ENCODE data around the gene NCK1. TPM values are rescaled to one million over a fixed set of nuclear protein-coding genes. Genes with fewer than 3 reads are reported as not detected.

Gene NCK1
- total and polyA plus RNA-seq, 9 of the 15 experiments (the other 6 are each of a cell fraction or from before 2014, with no cell fraction given) = 17.3 to 30.5 (median 25.0) TPM

DNA sequence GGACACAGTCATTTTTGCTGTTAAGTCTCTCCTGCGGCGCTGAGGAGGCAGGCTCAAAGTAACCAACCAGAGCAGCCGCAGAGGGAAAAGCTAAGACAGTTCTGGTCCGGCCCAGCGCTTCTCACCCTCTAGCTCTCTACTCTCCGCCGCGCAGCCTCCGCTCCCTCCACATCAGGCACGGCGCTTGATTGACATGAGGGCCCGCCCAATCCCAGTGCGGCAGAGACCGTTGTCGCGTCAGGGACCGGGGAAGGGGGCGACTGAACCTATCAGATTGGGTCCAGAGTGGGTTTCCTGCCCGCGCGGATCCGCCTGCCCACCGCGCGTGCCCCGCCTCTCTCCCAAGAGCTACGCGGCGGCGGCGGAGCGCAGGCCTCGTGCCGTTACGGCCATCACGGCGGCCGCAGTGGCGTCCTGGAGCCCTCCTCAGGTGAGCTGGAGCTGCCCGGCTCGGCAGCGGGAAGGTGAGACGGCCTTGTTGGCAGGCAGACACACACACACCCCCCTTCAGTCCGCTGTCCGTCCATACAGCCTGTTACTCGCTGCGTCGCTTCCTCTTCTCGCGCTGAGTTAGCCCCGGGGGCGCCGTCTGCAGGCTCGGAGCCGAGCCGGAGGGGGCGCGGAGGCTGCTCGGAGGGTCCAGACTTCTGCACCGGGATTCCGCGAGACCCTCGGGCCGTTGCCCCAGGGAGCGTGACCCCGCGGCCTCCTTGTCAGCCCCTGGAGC lies at the start of gene NCK1 (continued):
- TF ChIP-seq OTX1 (CRISPR knock-in tag; IDR thresholded peaks at IDR 0.05) (no peak), SAFB (IDR thresholded peaks at IDR 0.05; ENCODE audit: borderline replicate concordance, low read depth, low read length) (no peak), E2F3 (CRISPR knock-in tag; IDR thresholded peaks at IDR 0.05) (no peak), ZNF445 (CRISPR knock-in tag; IDR thresholded peaks at IDR 0.05; ENCODE audit: low read depth) (no peak), ZNF764 (CRISPR knock-in tag; IDR thresholded peaks at IDR 0.05; ENCODE audit: low read depth) (no peak), BDP1 (IDR thresholded peaks at IDR 0.05; ENCODE audit: insufficient read depth, insufficient read length) (no peak), HMGN3 (IDR thresholded peaks at IDR 0.05; ENCODE audit: borderline replicate concordance, extremely low read depth, insufficient read length, low read depth, low read length) (peak; percentile 46), IRF2 (CRISPR knock-in tag; IDR thresholded peaks at IDR 0.05) (no peak), SETDB1 (IDR thresholded peaks at IDR 0.05; ENCODE audit: low read length) (no peak), ELF4 (CRISPR knock-in tag; IDR thresholded peaks at IDR 0.05) (no peak), NCOA6 (IDR thresholded peaks at IDR 0.05) (peak; percentile 40; the same call in 1 of the 2 replicates), ZBTB7A (IDR thresholded peaks at IDR 0.05; ENCODE audit: borderline replicate concordance, control insufficient read depth, low read depth, low read length) (peak; percentile 83; the same call in 1 of the 2 replicates), MYBL2 (IDR thresholded peaks at IDR 0.05; ENCODE audit: low read depth) (no peak), MYBL2 (CRISPR knock-in tag; IDR thresholded peaks at IDR 0.05; ENCODE audit: borderline replicate concordance) (no peak), KLF6 (CRISPR knock-in tag; IDR thresholded peaks at IDR 0.05; ENCODE audit: borderline replicate concordance) (no peak)
- TF ChIP-seq, protein P1, sequence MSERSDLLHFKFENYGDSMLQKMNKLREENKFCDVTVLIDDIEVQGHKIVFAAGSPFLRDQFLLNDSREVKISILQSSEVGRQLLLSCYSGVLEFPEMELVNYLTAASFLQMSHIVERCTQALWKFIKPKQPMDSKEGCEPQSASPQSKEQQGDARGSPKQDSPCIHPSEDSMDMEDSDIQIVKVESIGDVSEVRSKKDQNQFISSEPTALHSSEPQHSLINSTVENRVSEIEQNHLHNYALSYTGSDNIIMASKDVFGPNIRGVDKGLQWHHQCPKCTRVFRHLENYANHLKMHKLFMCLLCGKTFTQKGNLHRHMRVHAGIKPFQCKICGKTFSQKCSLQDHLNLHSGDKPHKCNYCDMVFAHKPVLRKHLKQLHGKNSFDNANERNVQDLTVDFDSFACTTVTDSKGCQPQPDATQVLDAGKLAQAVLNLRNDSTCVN (CRISPR knock-in tag; IDR thresholded peaks at IDR 0.05) = no peak
- TF ChIP-seq, protein P2, sequence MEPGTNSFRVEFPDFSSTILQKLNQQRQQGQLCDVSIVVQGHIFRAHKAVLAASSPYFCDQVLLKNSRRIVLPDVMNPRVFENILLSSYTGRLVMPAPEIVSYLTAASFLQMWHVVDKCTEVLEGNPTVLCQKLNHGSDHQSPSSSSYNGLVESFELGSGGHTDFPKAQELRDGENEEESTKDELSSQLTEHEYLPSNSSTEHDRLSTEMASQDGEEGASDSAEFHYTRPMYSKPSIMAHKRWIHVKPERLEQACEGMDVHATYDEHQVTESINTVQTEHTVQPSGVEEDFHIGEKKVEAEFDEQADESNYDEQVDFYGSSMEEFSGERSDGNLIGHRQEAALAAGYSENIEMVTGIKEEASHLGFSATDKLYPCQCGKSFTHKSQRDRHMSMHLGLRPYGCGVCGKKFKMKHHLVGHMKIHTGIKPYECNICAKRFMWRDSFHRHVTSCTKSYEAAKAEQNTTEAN (CRISPR knock-in tag; IDR thresholded peaks at IDR 0.05) = no peak
- TF ChIP-seq, protein P3, sequence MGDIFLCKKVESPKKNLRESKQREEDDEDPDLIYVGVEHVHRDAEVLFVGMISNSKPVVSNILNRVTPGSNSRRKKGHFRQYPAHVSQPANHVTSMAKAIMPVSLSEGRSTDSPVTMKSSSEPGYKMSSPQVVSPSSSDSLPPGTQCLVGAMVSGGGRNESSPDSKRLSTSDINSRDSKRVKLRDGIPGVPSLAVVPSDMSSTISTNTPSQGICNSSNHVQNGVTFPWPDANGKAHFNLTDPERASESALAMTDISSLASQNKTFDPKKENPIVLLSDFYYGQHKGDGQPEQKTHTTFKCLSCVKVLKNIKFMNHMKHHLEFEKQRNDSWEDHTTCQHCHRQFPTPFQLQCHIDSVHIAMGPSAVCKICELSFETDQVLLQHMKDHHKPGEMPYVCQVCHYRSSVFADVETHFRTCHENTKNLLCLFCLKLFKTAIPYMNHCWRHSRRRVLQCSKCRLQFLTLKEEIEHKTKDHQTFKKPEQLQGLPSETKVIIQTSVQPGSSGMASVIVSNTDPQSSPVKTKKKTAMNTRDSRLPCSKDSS (IDR thresholded peaks at IDR 0.05; ENCODE audit: low read depth, partially characterized antibody) = no peak
- TF ChIP-seq, protein P4, sequence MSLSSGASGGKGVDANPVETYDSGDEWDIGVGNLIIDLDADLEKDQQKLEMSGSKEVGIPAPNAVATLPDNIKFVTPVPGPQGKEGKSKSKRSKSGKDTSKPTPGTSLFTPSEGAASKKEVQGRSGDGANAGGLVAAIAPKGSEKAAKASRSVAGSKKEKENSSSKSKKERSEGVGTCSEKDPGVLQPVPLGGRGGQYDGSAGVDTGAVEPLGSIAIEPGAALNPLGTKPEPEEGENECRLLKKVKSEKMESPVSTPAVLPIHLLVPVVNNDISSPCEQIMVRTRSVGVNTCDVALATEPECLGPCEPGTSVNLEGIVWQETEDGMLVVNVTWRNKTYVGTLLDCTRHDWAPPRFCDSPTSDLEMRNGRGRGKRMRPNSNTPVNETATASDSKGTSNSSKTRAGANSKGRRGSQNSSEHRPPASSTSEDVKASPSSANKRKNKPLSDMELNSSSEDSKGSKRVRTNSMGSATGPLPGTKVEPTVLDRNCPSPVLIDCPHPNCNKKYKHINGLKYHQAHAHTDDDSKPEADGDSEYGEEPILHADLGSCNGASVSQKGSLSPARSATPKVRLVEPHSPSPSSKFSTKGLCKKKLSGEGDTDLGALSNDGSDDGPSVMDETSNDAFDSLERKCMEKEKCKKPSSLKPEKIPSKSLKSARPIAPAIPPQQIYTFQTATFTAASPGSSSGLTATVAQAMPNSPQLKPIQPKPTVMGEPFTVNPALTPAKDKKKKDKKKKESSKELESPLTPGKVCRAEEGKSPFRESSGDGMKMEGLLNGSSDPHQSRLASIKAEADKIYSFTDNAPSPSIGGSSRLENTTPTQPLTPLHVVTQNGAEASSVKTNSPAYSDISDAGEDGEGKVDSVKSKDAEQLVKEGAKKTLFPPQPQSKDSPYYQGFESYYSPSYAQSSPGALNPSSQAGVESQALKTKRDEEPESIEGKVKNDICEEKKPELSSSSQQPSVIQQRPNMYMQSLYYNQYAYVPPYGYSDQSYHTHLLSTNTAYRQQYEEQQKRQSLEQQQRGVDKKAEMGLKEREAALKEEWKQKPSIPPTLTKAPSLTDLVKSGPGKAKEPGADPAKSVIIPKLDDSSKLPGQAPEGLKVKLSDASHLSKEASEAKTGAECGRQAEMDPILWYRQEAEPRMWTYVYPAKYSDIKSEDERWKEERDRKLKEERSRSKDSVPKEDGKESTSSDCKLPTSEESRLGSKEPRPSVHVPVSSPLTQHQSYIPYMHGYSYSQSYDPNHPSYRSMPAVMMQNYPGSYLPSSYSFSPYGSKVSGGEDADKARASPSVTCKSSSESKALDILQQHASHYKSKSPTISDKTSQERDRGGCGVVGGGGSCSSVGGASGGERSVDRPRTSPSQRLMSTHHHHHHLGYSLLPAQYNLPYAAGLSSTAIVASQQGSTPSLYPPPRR (CRISPR knock-in tag; IDR thresholded peaks at IDR 0.05; ENCODE audit: borderline replicate concordance) = no peak
